ENCODE results near the gene PLAAT1. TPM values are rescaled to one million over a fixed set of nuclear protein-coding genes. Genes with fewer than 3 reads are reported as not detected.

The PLAAT1 gene
- total RNA-seq, 6 donors from 2014 or later, result 0.20 to 0.46 (median 0.40) TPM; not detected in 3

- H3K27me3 ChIP-seq, result no peaks in the 10 kb centered on the region
- TF ChIP-seq CTCF (IDR thresholded peaks at IDR 0.05) (no peak), POLR2A (IDR thresholded peaks at IDR 0.05) (no peak), POLR2AphosphoS5 (IDR thresholded peaks at IDR 0.05) (no peak), EP300 (IDR thresholded peaks at IDR 0.05) (no peak)
- no peaks in the 10 kb centered on the region for H3K9me3 ChIP-seq
- no peaks in the 10 kb centered on the region for H3K36me3 ChIP-seq
- H3K27ac ChIP-seq, result no peak overlapping the region
- H3K4me1 ChIP-seq, result peaks cover 0 to 9% (median 2%) of the 10 kb centered on the region in 4 donors
- DNase-seq, result no peak
- ATAC-seq (ENCODE audit: low FRiP score in 2 of 2), result no peak
- 71 to 72% methylated on average over 5 of the region's 5 CpGs for WGBS, 2 donors
- H3K4me3 ChIP-seq, result no peak overlapping the region
Measured at GRCh38 chr3:193237030-193237429, 4.0 kb upstream of the PLAAT1 start.

- TF ChIP-seq CTCF (IDR thresholded peaks at IDR 0.05) (no peak), POLR2A (IDR thresholded peaks at IDR 0.05) (no peak), EP300 (IDR thresholded peaks at IDR 0.05) (no peak), POLR2AphosphoS5 (IDR thresholded peaks at IDR 0.05) (no peak)
- Histone ChIP-seq H3K27me3 (no peaks in the 10 kb centered on the region), H3K4me1 (peaks cover 0 to 9% (median 2%) of the 10 kb centered on the region in 4 donors), H3K4me3 (peak overlapping the region in 3 of 4 donors; percentile 29 to 49 (median 49)), H3K9me3 (no peaks in the 10 kb centered on the region), H3K36me3 (no peaks in the 10 kb centered on the region), H3K27ac (no peak overlapping the region)
- 0 to 9% methylated on average over 2 to 6 of the region's 9 CpGs for WGBS, 2 donors
- ATAC-seq (ENCODE audit: low FRiP score in 2 of 2) (peak in 1 of 2 donors; percentile 15), DNase-seq (peak in 1 of 2 donors; percentile 24)
Measured at GRCh38 chr3:193240436-193240849, 579 bp upstream of the PLAAT1 start.

DNA sequence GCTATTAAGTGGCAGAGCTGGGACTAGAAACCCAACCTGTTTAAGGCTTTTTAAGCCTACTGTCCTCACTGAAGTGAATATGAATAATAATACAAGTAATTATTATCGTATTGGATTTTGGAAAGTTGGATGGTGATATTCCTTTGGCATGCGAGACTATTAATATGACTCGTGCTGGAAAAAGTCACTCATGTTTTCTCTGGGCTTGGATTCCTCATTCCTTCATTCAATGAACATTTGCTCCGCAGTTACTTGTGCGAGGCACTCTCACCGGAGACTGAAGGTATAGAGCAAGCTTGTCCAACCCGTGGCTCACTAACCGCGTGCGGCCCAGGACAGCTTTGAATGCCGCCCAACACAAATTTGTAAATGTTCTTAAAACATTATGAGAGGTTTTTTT, 694 bp downstream of the PLAAT1 start:
- TF ChIP-seq POLR2A (IDR thresholded peaks at IDR 0.05) (no peak), CTCF (IDR thresholded peaks at IDR 0.05) (no peak)
- WGBS, 2 donors, result 84 to 87% methylated on average over 11 of the region's 11 CpGs
- DNase-seq (peak in 1 of 2 donors; percentile 6), ATAC-seq (ENCODE audit: low FRiP score in 2 of 2) (no peak)
- Histone ChIP-seq H3K36me3 (no peaks in the 10 kb centered on the region), H3K27me3 (no peaks in the 10 kb centered on the region), H3K27ac (no peak overlapping the region), H3K4me1 (peaks cover 0 to 9% (median 2%) of the 10 kb centered on the region in 4 donors), H3K4me3 (peak overlapping the region in 1 of 4 donors; percentile 49), H3K9me3 (no peaks in the 10 kb centered on the region)

GRCh38 chr3:193243571-193243970, 2.5 kb downstream of the PLAAT1 start:
- Histone ChIP-seq H3K27me3 (no peaks in the 10 kb centered on the region), H3K36me3 (no peaks in the 10 kb centered on the region), H3K9me3 (peaks cover 3 to 8% (median 5%) of the 10 kb centered on the region in 4 donors), H3K4me1 (peaks cover 0 to 9% (median 2%) of the 10 kb centered on the region in 4 donors), H3K27ac (no peak overlapping the region), H3K4me3 (no peak overlapping the region)
- TF ChIP-seq POLR2A (IDR thresholded peaks at IDR 0.05) (no peak), CTCF (IDR thresholded peaks at IDR 0.05) (no peak), EP300 (IDR thresholded peaks at IDR 0.05) (no peak)
- no peak for DNase-seq
- 89 to 90% methylated on average over 3 of the region's 3 CpGs for WGBS, 2 donors
- ATAC-seq (ENCODE audit: low FRiP score in 2 of 2), result no peak

GRCh38 chr3:193248848-193249468, 7.9 kb downstream of the PLAAT1 start:
- no peaks in the 10 kb centered on the region for H3K4me1 ChIP-seq
- DNase-seq (no peak), ATAC-seq (ENCODE audit: low FRiP score in 2 of 2) (no peak)
- H3K9me3 ChIP-seq, result peaks cover 13 to 24% (median 19%) of the 10 kb centered on the region in 4 donors
- WGBS, 2 donors, result 50 to 91% methylated on average over 2 of the region's 2 CpGs
- H3K27me3 ChIP-seq, result no peaks in the 10 kb centered on the region
- no peaks in the 10 kb centered on the region for H3K36me3 ChIP-seq
- TF ChIP-seq CTCF (IDR thresholded peaks at IDR 0.05), result no peak
- no peak for TF ChIP-seq EP300 (IDR thresholded peaks at IDR 0.05)
- TF ChIP-seq POLR2A (IDR thresholded peaks at IDR 0.05), result no peak
- TF ChIP-seq POLR2AphosphoS5 (IDR thresholded peaks at IDR 0.05), result no peak
- H3K4me3 ChIP-seq, result no peak overlapping the region
- H3K27ac ChIP-seq, result no peak overlapping the region
